ENCODE data around the gene GAMT. TPM values are rescaled to one million over a fixed set of nuclear protein-coding genes. Genes with fewer than 3 reads are reported as not detected.

Gene GAMT
- 24.2 and 28.8 TPM in 2 replicates for total RNA-seq

GRCh38 chr19:1401138-1401888 lies at the start of gene GAMT:
Gene GAMT (minus strand): TSS chr19:1401542. CDS start chr19:1401476, 66 bp downstream.

GRCh38 chr19:1449467-1450442 lies 48.4 kb upstream of the GAMT start, which contains the start of gene APC2:
Gene APC2 (plus strand): TSS chr19:1450121. CDS start chr19:1453002, 2,881 bp downstream.

GRCh38 chr19:1438035-1438932 lies 36.9 kb upstream of the GAMT start, which contains the start of gene RPS15:
Gene RPS15 (plus strand): TSS chr19:1438396. CDS start chr19:1438426, 30 bp downstream.

GRCh38 chr19:1407528-1408299 lies 6.4 kb upstream of the GAMT start, which contains the start of gene DAZAP1:
Gene DAZAP1 (plus strand): TSS chr19:1407586. CDS start chr19:1407774, 188 bp downstream.

GRCh38 chr19:1383312-1384084 lies 17.8 kb downstream of the GAMT start, which contains the start of gene NDUFS7:
Gene NDUFS7 (plus strand): TSS chr19:1383907. CDS start chr19:1383927, 20 bp downstream.

Other genes starting within 250 kb of the GAMT start
- gene SBNO2, start 227.3 kb downstream of the GAMT start, total RNA-seq, result 109 and 130 TPM in 2 replicates
- gene STK11, start 195.8 kb downstream of the GAMT start, total RNA-seq, result 90.2 and 94.1 TPM in 2 replicates
- gene CBARP, start 163.5 kb downstream of the GAMT start, total RNA-seq, result 3.2 and 4.2 TPM in 2 replicates
- 10.5 and 14.0 TPM in 2 replicates for gene ATP5F1D, start 159.8 kb downstream of the GAMT start, total RNA-seq
- 32.1 and 35.4 TPM in 2 replicates for gene MIDN, start 153.0 kb downstream of the GAMT start, total RNA-seq
- gene CIRBP, start 132.2 kb downstream of the GAMT start, total RNA-seq, result 234 and 348 TPM in 2 replicates
- gene FAM174C, start 126.0 kb downstream of the GAMT start, total RNA-seq, result 13.1 and 15.2 TPM in 2 replicates
- not detected in 2 replicates for gene EFNA2, start 115.7 kb downstream of the GAMT start, total RNA-seq
- 36.2 and 47.1 TPM in 2 replicates for gene NDUFS7, start 17.6 kb downstream of the GAMT start, total RNA-seq
- gene DAZAP1, start 6.0 kb upstream of the GAMT start, total RNA-seq, result 50.6 TPM in 2 replicates
- 301 and 458 TPM in 2 replicates for gene RPS15, start 36.9 kb upstream of the GAMT start, total RNA-seq
- gene APC2, start 48.6 kb upstream of the GAMT start, total RNA-seq, result 0.49 and 0.81 TPM in 2 replicates
- 27.8 and 37.2 TPM in 2 replicates for gene C19orf25, start 77.7 kb upstream of the GAMT start, total RNA-seq
- 2.3 and 2.8 TPM in 2 replicates for gene PCSK4, start 88.8 kb upstream of the GAMT start, total RNA-seq
- 1.3 and 1.8 TPM in 2 replicates for gene REEP6, start 89.6 kb upstream of the GAMT start, total RNA-seq
- gene ADAMTSL5, start 111.5 kb upstream of the GAMT start, total RNA-seq, result 10.4 and 11.3 TPM in 2 replicates
- under 0.01 and 0.12 TPM in 2 replicates for gene PLK5, start 122.5 kb upstream of the GAMT start, total RNA-seq
- 44.9 and 56.5 TPM in 2 replicates for gene MEX3D, start 166.8 kb upstream of the GAMT start, total RNA-seq
- 75.4 and 81.9 TPM in 2 replicates for gene MBD3, start 191.3 kb upstream of the GAMT start, total RNA-seq
- 29.8 and 34.6 TPM in 2 replicates for gene UQCR11, start 203.9 kb upstream of the GAMT start, total RNA-seq

All from hair follicle dermal papilla cell (primary cell).